Measurements from ENCODE around the gene MICAL2.

GRCh38 chr11:12169822-12170221, 59.4 kb downstream of the MICAL2 start:
- TF ChIP-seq TAF1 (IDR thresholded peaks at IDR 0.05; ENCODE audit: borderline replicate concordance, insufficient read depth, low read length) = no peak
- no peak for TF ChIP-seq POLR2AphosphoS5 (IDR thresholded peaks at IDR 0.05; ENCODE audit: low read depth, low read length)
- TF ChIP-seq REST (IDR thresholded peaks at IDR 0.05; ENCODE audit: insufficient read depth in 1 of 2, low read depth in 2 of 2, low read length in 2 of 2) = no peak
- TF ChIP-seq SIN3A (IDR thresholded peaks at IDR 0.05; ENCODE audit: borderline replicate concordance, insufficient read depth, low read length) = no peak
- no peak for TF ChIP-seq FOXP2 (optimal IDR thresholded peaks at IDR 0.05; ENCODE audit: borderline replicate concordance, extremely low read depth, extremely low read length, insufficient read depth)

Data from PFSK-1 (cell line).